IMR-90 (cell line): ENCODE results near the gene TAF10. TPM values are rescaled to one million over a fixed set of nuclear protein-coding genes. Genes with fewer than 3 reads are reported as not detected.

ENCODE experiments used
- ATAC-seq: fragments of 200-7000 bp; cut with Tn5 transposase; 2 replicates; pipeline ENCODE4 v1.9.1; 2020; ENCODE audit warnings: low read depth, mild to moderate bottlenecking, moderate library complexity
- BruUV-seq: library from RNA; stranded (reverse); fragments of 400-500 nt; replicated peaks from 2 replicates; lab custom pipeline; 2021; lab: Mats Ljungman, UMichigan
- CTCF ChIA-PET: fragments of 300-600 bp; formaldehyde crosslinking; extraction: SDS; loops from one replicate; lab custom pipeline; 2021; ENCODE audit warnings: antibody characterized with exemption; lab: Yijun Ruan, JAX
- POLR2A ChIA-PET: fragments of 300-600 bp; sonication (Branson Sonifier 250); formaldehyde crosslinking; loops from one replicate; lab custom pipeline; 2022; ENCODE audit warnings: antibody characterized with exemption; ENCODE audit not compliant: unreplicated experiment; lab: Charles Lee
- DNase-seq: peaks from one replicate; pipeline ENCODE4 v3.0.0; 2013
- H2AFZ ChIP-seq: replicated peaks from 2 replicates; pipeline ENCODE3; 2013; ENCODE audit warnings: low read length, mild to moderate bottlenecking; ENCODE audit not compliant: poor library complexity
- H2AK5ac ChIP-seq: 2 replicates; pipeline ENCODE4 v1.6.1; 2013; ENCODE audit warnings: low read depth, low read length, inconsistent platforms
- H2AK9ac ChIP-seq: replicated peaks from 2 replicates; pipeline ENCODE3; 2013; ENCODE audit warnings: mild to moderate bottlenecking, low read depth, low read length, moderate library complexity; ENCODE audit not compliant: poor library complexity
- H2BK120ac ChIP-seq: 2 replicates; pipeline ENCODE4 v1.6.1; 2013; ENCODE audit warnings: low read depth, low read length, inconsistent platforms
- H2BK15ac ChIP-seq: 3 replicates; pipeline ENCODE4 v1.6.1; 2013; ENCODE audit warnings: low read depth, low read length, inconsistent platforms
- H2BK20ac ChIP-seq: 2 replicates; pipeline ENCODE4 v1.6.1; 2013; ENCODE audit warnings: low read depth, mild to moderate bottlenecking, inconsistent platforms, low read length, moderate library complexity
- H2BK5ac ChIP-seq: 2 replicates; pipeline ENCODE4 v1.6.1; 2013; ENCODE audit warnings: mild to moderate bottlenecking, low read depth, low read length, inconsistent platforms; ENCODE audit not compliant: poor library complexity, severe bottlenecking
- H3K14ac ChIP-seq: replicated peaks from 2 replicates; pipeline ENCODE4 v1.6.1; 2013; ENCODE audit warnings: low read depth, low read length, inconsistent platforms
- H3K18ac ChIP-seq: 2 replicates; pipeline ENCODE4 v1.6.1; 2013; ENCODE audit warnings: low read depth, low read length, control low read depth
- H3K23ac ChIP-seq: 2 replicates; pipeline ENCODE4 v1.6.1; 2013; ENCODE audit warnings: low read depth, low read length, inconsistent platforms
- H3K27ac ChIP-seq: 2 replicates; pipeline ENCODE4 v1.5.1; 2013; ENCODE audit warnings: mild to moderate bottlenecking, control low read depth, low read length; ENCODE audit not compliant: insufficient read depth
- H3K27me3 ChIP-seq: 2 replicates; pipeline ENCODE4 v1.6.1; 2013; ENCODE audit warnings: low read length; ENCODE audit not compliant: control insufficient read depth, insufficient read depth
- H3K36me3 ChIP-seq: 2 replicates; pipeline ENCODE4 v1.6.1; 2013; ENCODE audit warnings: low read length, mixed read lengths; ENCODE audit not compliant: control insufficient read depth, insufficient read depth
- H3K4ac ChIP-seq: 2 replicates; pipeline ENCODE4 v1.6.1; 2013; ENCODE audit warnings: low read depth, low read length, inconsistent platforms
- H3K4me1 ChIP-seq: 2 replicates; pipeline ENCODE4 v1.6.1; 2013; ENCODE audit warnings: low read length, mixed read lengths; ENCODE audit not compliant: control insufficient read depth, insufficient read depth
- H3K4me2 ChIP-seq: 2 replicates; pipeline ENCODE4 v1.6.1; 2013; ENCODE audit warnings: low read depth, mild to moderate bottlenecking, control low read depth, low read length, moderate library complexity
- H3K4me3 ChIP-seq: 2 replicates; pipeline ENCODE4 v1.5.1; 2013; ENCODE audit warnings: low read depth, mild to moderate bottlenecking, control low read depth, low read length, moderate library complexity; ENCODE audit not compliant: insufficient read depth
- H3K56ac ChIP-seq: 2 replicates; pipeline ENCODE4 v1.6.1; 2013; ENCODE audit warnings: low read length, inconsistent platforms; ENCODE audit not compliant: insufficient read depth; ENCODE audit errors: extremely low read depth
- H3K79me1 ChIP-seq, 2 experiments: 2 replicates each; pipeline ENCODE4 v1.6.1; 2013; ENCODE audit warnings: low read length in 2 of 2, inconsistent platforms in 1 of 2, low read depth in 1 of 2
- H3K9ac ChIP-seq: 2 replicates; pipeline ENCODE4 v1.6.1; 2013; ENCODE audit warnings: low read depth, low read length, control low read depth
- H3K9me1 ChIP-seq: 2 replicates; pipeline ENCODE4 v1.6.1; 2013; ENCODE audit warnings: low read length, inconsistent platforms; ENCODE audit not compliant: insufficient read depth
- H3K9me3 ChIP-seq: 2 replicates; pipeline ENCODE4 v1.6.1; 2013; ENCODE audit warnings: low read length; ENCODE audit not compliant: control insufficient read depth, insufficient read depth
- H4K20me1 ChIP-seq: 2 replicates; pipeline ENCODE4 v1.6.1; 2013; ENCODE audit warnings: low read length, inconsistent platforms; ENCODE audit not compliant: insufficient read depth
- H4K5ac ChIP-seq: 2 replicates; pipeline ENCODE4 v1.6.1; 2013; ENCODE audit warnings: mild to moderate bottlenecking, low read depth, low read length, control low read depth
- H4K8ac ChIP-seq, 2 experiments: 2 replicates each; pipeline ENCODE4 v1.6.1; 2013; ENCODE audit warnings: low read depth in 2 of 2, low read length in 2 of 2, control low read depth in 1 of 2, inconsistent platforms in 1 of 2
- H4K91ac ChIP-seq: 2 replicates; pipeline ENCODE4 v1.6.1; 2013; ENCODE audit warnings: low read depth, low read length, inconsistent platforms; ENCODE audit not compliant: insufficient read depth
- BHLHE40 ChIP-seq: fragments of 150-350 bp; IDR thresholded peaks from 2 replicates; pipeline ENCODE4 v1.6.1; 2016; ENCODE audit warnings: mild to moderate bottlenecking, low read depth, low read length
- CHD1 ChIP-seq: IDR thresholded peaks from 2 replicates; pipeline ENCODE4 v1.6.1; 2012; ENCODE audit warnings: low read depth, low read length, improper control_type of control experiment
- ELK1 ChIP-seq: fragments of 150-350 bp; IDR thresholded peaks from 2 replicates; pipeline ENCODE4 v1.6.1; 2016; ENCODE audit warnings: low read depth, mild to moderate bottlenecking, low read length, moderate library complexity, borderline replicate concordance
- FOS ChIP-seq: fragments of 150-350 bp; IDR thresholded peaks from 2 replicates; pipeline ENCODE4 v1.6.1; 2016; ENCODE audit warnings: low read depth, low read length
- MAFK ChIP-seq: IDR thresholded peaks from 2 replicates; pipeline ENCODE4 v1.6.1; 2012; ENCODE audit warnings: low read depth, low read length, improper control_type of control experiment
- MXI1 ChIP-seq: IDR thresholded peaks from 2 replicates; pipeline ENCODE4 v1.6.1; 2012; ENCODE audit warnings: low read depth, mild to moderate bottlenecking, low read length, moderate library complexity, borderline replicate concordance
- NFE2L2 ChIP-seq: fragments of 150-350 bp; IDR thresholded peaks from 2 replicates; pipeline ENCODE4 v1.6.1; 2016; ENCODE audit warnings: low read depth, mild to moderate bottlenecking, low read length
- RAD21 ChIP-seq: IDR thresholded peaks from 2 replicates; pipeline ENCODE4 v1.6.1; 2012; ENCODE audit warnings: low read length, improper control_type of control experiment
- RCOR1 ChIP-seq: IDR thresholded peaks from 2 replicates; pipeline ENCODE4 v1.6.1; 2012; ENCODE audit warnings: mild to moderate bottlenecking, low read length, improper control_type of control experiment; ENCODE audit not compliant: insufficient replicate concordance
- RFX5 ChIP-seq: IDR thresholded peaks from 2 replicates; pipeline ENCODE4 v1.8.0; 2012; ENCODE audit warnings: low read depth, mild to moderate bottlenecking, low read length, moderate library complexity
- USF2 ChIP-seq: fragments of 150-350 bp; IDR thresholded peaks from 2 replicates; pipeline ENCODE4 v1.6.1; 2017; ENCODE audit warnings: mild to moderate bottlenecking, antibody characterized with exemption, low read length, low read depth
- WGBS, 2 experiments: methylation state at CpG; one replicate each; pipeline versions ENCODE4 v1.1.5 to v1.1.7; 2013; ENCODE audit warnings: missing lambda C conversion rate in 2 of 2; ENCODE audit not compliant: insufficient read length in 1 of 2; ENCODE audit errors: extremely low coverage in 2 of 2; 5-methylcytosine and 5-hydroxymethylcytosine counted together
- dilution Hi-C: fragments of 300-500 bp; cut with HindIII; formaldehyde crosslinking; loops from one replicate; pipeline ENCODE4 v1.14.3; 2018; ENCODE audit warnings: low sequenced_read_pairs; ENCODE audit not compliant: unreplicated experiment
- in situ Hi-C: fragments of 300-500 bp; cut with MboI; formaldehyde crosslinking; loops from 3 replicates; pipeline ENCODE4 v1.14.3; 2019; ENCODE audit warnings: low sequenced_read_pairs, inconsistent platforms, mixed read lengths
- intact Hi-C: fragments of 100-400 bp; cut with micrococcal nuclease; formaldehyde crosslinking; loops from 2 replicates; pipeline ENCODE4 v1.10.0; 2022
- polyA plus RNA-seq, 3 experiments: library from polyadenylated mRNA; depleted of rRNA; stranded (reverse); fragments of >200 nt; gene quantifications; 2 replicates each; pipeline ENCODE4 v1.2.3, GENCODE V29; 2012; ENCODE audit warnings: low replicate concordance in 1 of 3
- total RNA-seq: library from RNA; depleted of rRNA; stranded (reverse); fragments of >200 nt; gene quantifications from 2 replicates; pipeline ENCODE4 v1.2.3, GENCODE V29; 2012

The TAF10 gene
- total and polyA plus RNA-seq, 2 of the 4 experiments (the other 2 are of a cell fraction) = 18.6 to 132 TPM

GRCh38 chr11:6621711-6622211 lies 9.7 kb upstream of the TAF10 start (continued):
- TF ChIP-seq ELK1 = no peak
- no peak for TF ChIP-seq RAD21
- TF ChIP-seq FOS = no peak

GRCh38 chr11:6620636-6621035 lies 8.6 kb upstream of the TAF10 start:
- H3K23ac ChIP-seq = no peak overlapping the region
- intact Hi-C loops (no loop called here), in situ Hi-C loops (no loop called here), dilution Hi-C loops (no loop called here)
- peaks cover 9 to 33% of the 10 kb centered on the region in 2 experiments for H3K79me1 ChIP-seq
- H2AK9ac ChIP-seq = no peak overlapping the region
- H3K4me3 ChIP-seq = no peak overlapping the region
- H3K9me3 ChIP-seq = no peaks in the 10 kb centered on the region
- peaks cover 7% of the 10 kb centered on the region for H3K4me1 ChIP-seq
- H4K20me1 ChIP-seq = peaks cover 9% of the 10 kb centered on the region; the same call in 1 of the 2 replicates
- H3K4ac ChIP-seq = no peak overlapping the region
- no peaks in the 10 kb centered on the region for H3K27me3 ChIP-seq
- ChIA-PET CTCF (interaction anchor here (0.7 to 0.8 kb wide), 2 partner anchors 11 to 15 kb away, joined by 3 read pairs; no protein-coding TSS in a partner anchor), POLR2A (interaction anchor here (1.0 kb wide), 1 partner anchor 9 kb away, joined by 4 read pairs; the partner anchor contains the start of gene TAF10)
- ATAC-seq = no peak
- no peak overlapping the region for H4K5ac ChIP-seq
- no peak overlapping the region for H3K4me2 ChIP-seq
- BruUV-seq = no TSS peak
- H3K18ac ChIP-seq = no peak overlapping the region
- WGBS, 2 experiments = 88% methylated on average over 1 of the region's 1 CpG; no CpG with 5 or more reads in 1 of the 2 experiments
- no peak overlapping the region for H2BK20ac ChIP-seq
- H3K14ac ChIP-seq = no peak overlapping the region
- no peak overlapping the region for H2BK15ac ChIP-seq
- DNase-seq = no peak
- no peak overlapping the region for H4K91ac ChIP-seq
- peaks cover 15% of the 10 kb centered on the region for H3K9me1 ChIP-seq
- H3K56ac ChIP-seq = no peak overlapping the region
- no peak overlapping the region for H2BK120ac ChIP-seq
- H4K8ac ChIP-seq = no peak overlapping the region
- H3K9ac ChIP-seq = no peak overlapping the region
- H3K36me3 ChIP-seq = peaks cover 30% of the 10 kb centered on the region
- H3K27ac ChIP-seq = no peak overlapping the region
- H2AK5ac ChIP-seq = no peak overlapping the region
- no peak overlapping the region for H2AFZ ChIP-seq
- no peak overlapping the region for H2BK5ac ChIP-seq
- no peak for TF ChIP-seq CHD1
- TF ChIP-seq USF2 = no peak
- no peak for TF ChIP-seq MXI1
- no peak for TF ChIP-seq MAFK
- TF ChIP-seq NFE2L2 = no peak
- TF ChIP-seq BHLHE40 = no peak
- no peak for TF ChIP-seq RAD21
- no peak for TF ChIP-seq RCOR1
- TF ChIP-seq ELK1 = no peak
- TF ChIP-seq RFX5 = no peak
